ENCODE results near the gene GPM6B.
A peak's percentile ranks its signal among the peaks of the same experiment; 100 is the strongest.
"Not testable (repeated sequence)": the region's sequence is repeated elsewhere in the genome, so short reads cannot be mapped to it uniquely, and the experiment has no call there.

The GPM6B gene

GRCh38 chrX:13763489-13763888 is 53.4 kb downstream of the GPM6B start:
- no peak for DNase-seq

- DNase-seq: no peak
Observed at GRCh38 chrX:13761606-13762414, 55.1 kb downstream of the GPM6B start.

- DNase-seq: no peak
Observed at GRCh38 chrX:13760426-13760825, 56.5 kb downstream of the GPM6B start.

- DNase-seq: no peak
Observed at GRCh38 chrX:13759152-13759718, 57.7 kb downstream of the GPM6B start.

- no peak for DNase-seq
Observed at GRCh38 chrX:13756381-13756780, 60.5 kb downstream of the GPM6B start.

GRCh38 chrX:13755254-13755653 is 61.6 kb downstream of the GPM6B start:
- DNase-seq: peak; percentile 28

GRCh38 chrX:13754765-13755164 is 62.1 kb downstream of the GPM6B start:
- no peak for DNase-seq

GRCh38 chrX:13752646-13753045 is 64.2 kb downstream of the GPM6B start:
- DNase-seq: no peak

- DNase-seq: no peak
Observed at GRCh38 chrX:13752141-13752540, 64.8 kb downstream of the GPM6B start.

GRCh38 chrX:13750812-13751211 is 66.1 kb downstream of the GPM6B start:
- no peak for DNase-seq

- peak; percentile 19 for DNase-seq
Observed at GRCh38 chrX:13750204-13750603, 66.7 kb downstream of the GPM6B start.

- DNase-seq: no peak
Observed at GRCh38 chrX:13748486-13748885, 68.4 kb downstream of the GPM6B start.

- DNase-seq: peak; percentile 53
Observed at GRCh38 chrX:13747836-13748235, 69.1 kb downstream of the GPM6B start.

GRCh38 chrX:13742397-13743176 is 74.3 kb downstream of the GPM6B start:
- DNase-seq: peak; percentile 27

- no peak for DNase-seq
Observed at GRCh38 chrX:13741695-13742094, 75.2 kb downstream of the GPM6B start.

- DNase-seq: peak; percentile 94
Observed at GRCh38 chrX:13734278-13735172, 82.4 kb downstream of the GPM6B start, which contains the start of the genes OFD1 and TRAPPC2. Gene OFD1, plus strand, starts transcription at chrX:13734748. Its CDS starts 324 bp downstream, at chrX:13735072. Gene TRAPPC2, minus strand, starts transcription at chrX:13734620. Its CDS starts 14,657 bp downstream, at chrX:13719963.

- DNase-seq: no peak
Observed at GRCh38 chrX:13733506-13733905, 83.4 kb downstream of the GPM6B start.

- no peak for DNase-seq
Observed at GRCh38 chrX:13732246-13733067, 84.4 kb downstream of the GPM6B start.

GRCh38 chrX:13730523-13730922 is 86.4 kb downstream of the GPM6B start:
- DNase-seq: not testable (repeated sequence)

- not testable (repeated sequence) for DNase-seq
Observed at GRCh38 chrX:13726583-13726982, 90.3 kb downstream of the GPM6B start.

- DNase-seq: peak; percentile 60
Observed at GRCh38 chrX:13724878-13725277, 92.0 kb downstream of the GPM6B start.
